C1 segment of cervical spinal cord (tissue), 14 donors: Measurements from ENCODE around the gene MGAT4A.
"Not testable (repeated sequence)": the region's sequence is repeated elsewhere in the genome, so short reads cannot be mapped to it uniquely, and the experiment has no call there.

ENCODE experiments used
- DNase-seq, 14 donors: peaks; one replicate each; lab custom pipeline; 2025; lab: John Stamatoyannopoulos, UW

Gene MGAT4A

GRCh38 chr2:98659491-98659840, 71.5 kb downstream of the MGAT4A start:
- not testable (repeated sequence) for DNase-seq

GRCh38 chr2:98658816-98659490, 72.0 kb downstream of the MGAT4A start:
- no peak for DNase-seq

GRCh38 chr2:98656800-98657199, 74.1 kb downstream of the MGAT4A start:
- no peak for DNase-seq

GRCh38 chr2:98654699-98655495, 76.0 kb downstream of the MGAT4A start:
- no peak for DNase-seq

GRCh38 chr2:98650998-98651397, 79.9 kb downstream of the MGAT4A start:
- no peak for DNase-seq

GRCh38 chr2:98649992-98650375, 80.9 kb downstream of the MGAT4A start:
- no peak for DNase-seq

GRCh38 chr2:98649135-98649991, 81.6 kb downstream of the MGAT4A start:
- peak; percentile 1 to 76 (median 54) for DNase-seq

GRCh38 chr2:98648451-98648850, 82.5 kb downstream of the MGAT4A start:
- DNase-seq, result no peak

- no peak for DNase-seq
These were observed 83.3 kb downstream of the MGAT4A start for GRCh38 chr2:98647636-98648035.

- DNase-seq, result no peak
These were observed 87.3 kb downstream of the MGAT4A start for GRCh38 chr2:98643496-98644100.

GRCh38 chr2:98637401-98638147, 93.4 kb downstream of the MGAT4A start:
- DNase-seq, result no peak

- no peak for DNase-seq
These were observed 96.4 kb downstream of the MGAT4A start for GRCh38 chr2:98634406-98635092.

GRCh38 chr2:98632351-98632750, 98.6 kb downstream of the MGAT4A start:
- DNase-seq, result no peak

GRCh38 chr2:98623657-98624056, 107.3 kb downstream of the MGAT4A start:
- DNase-seq, result peak in 2 of 14 donors; percentile 15 to 34

GRCh38 chr2:98617149-98617548, 113.8 kb downstream of the MGAT4A start:
- no peak for DNase-seq

GRCh38 chr2:98615481-98615880, 115.5 kb downstream of the MGAT4A start:
- DNase-seq, result no peak

- no peak for DNase-seq
These were observed 116.8 kb downstream of the MGAT4A start for GRCh38 chr2:98614024-98614739.

GRCh38 chr2:98608962-98609604, 121.8 kb downstream of the MGAT4A start:
- peak in 4 of 14 donors; percentile 26 to 54 (median 34) for DNase-seq
